ENCODE data around the gene CRIP2. TPM values are rescaled to one million over a fixed set of nuclear protein-coding genes. Genes with fewer than 3 reads are reported as not detected.

Gene CRIP2
- total RNA-seq, 3 donors from 2014 or later (not counting 1 experiment from before 2014, with no cell fraction given), result 1.7 to 4.6 (median 2.0) TPM

DNA sequence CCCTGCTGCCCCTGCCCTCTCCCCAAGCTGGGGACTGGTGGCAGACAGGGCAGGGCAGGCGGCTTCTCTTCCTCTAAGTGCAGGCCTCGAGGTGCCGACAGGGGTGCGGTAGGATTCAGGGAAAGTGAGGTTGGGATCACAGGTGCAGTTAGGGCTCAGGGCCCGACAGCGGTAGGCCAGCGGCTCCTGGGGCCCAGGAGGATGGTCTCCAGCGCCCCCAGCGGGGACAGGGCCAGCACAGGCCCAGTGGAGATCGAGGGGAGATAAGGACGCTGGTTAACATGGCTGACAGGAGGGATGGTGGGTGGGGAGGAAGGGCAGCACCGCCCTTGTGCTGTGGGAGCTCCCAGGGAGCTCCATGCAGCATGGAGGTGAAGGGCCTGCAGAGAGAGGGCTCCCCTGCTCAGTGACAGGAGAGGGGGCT is 11.1 kb downstream of the CRIP2 start:
- peak overlapping the region; percentile 98 for H3K27ac ChIP-seq (ENCODE audit: low read length)
- H3K4me3 ChIP-seq (ENCODE audit: low read length), result peak overlapping the region; percentile 92
- Mint-ChIP-seq H3K36me3 (no peaks in the 10 kb centered on the region), H3K9me3 (no peaks in the 10 kb centered on the region), H3K27ac (peak overlapping the region; percentile 94 to 100), H3K27me3 (ENCODE audit: low read depth in 2 of 2) (no peaks in the 10 kb centered on the region), H3K4me1 (peaks cover 25 to 78% of the 10 kb centered on the region in 2 donors), H3K4me3 (peak overlapping the region; percentile 77)
- 33% methylated on average over 12 of the region's 12 CpGs for WGBS (ENCODE audit: insufficient coverage)
- DNase-seq (peak in 1 of 2 donors; percentile 84), ATAC-seq (no peak)
- H3K27me3 ChIP-seq (ENCODE audit: control insufficient read depth, insufficient read depth, low read length), result no peaks in the 10 kb centered on the region
- intact Hi-C loops (cut with micrococcal nuclease), result no loop called here
- TF ChIP-seq CTCF (IDR thresholded peaks at IDR 0.05), result peak; percentile 24
- no peaks in the 10 kb centered on the region for H3K9me3 ChIP-seq (ENCODE audit: control insufficient read depth, insufficient read depth, low read length)
- peaks cover 6% of the 10 kb centered on the region for H3K36me3 ChIP-seq (ENCODE audit: control insufficient read depth, insufficient read depth, low read length)
- H3K4me1 ChIP-seq (ENCODE audit: control insufficient read depth, insufficient read depth, low read length), result peaks cover 90% of the 10 kb centered on the region

DNA sequence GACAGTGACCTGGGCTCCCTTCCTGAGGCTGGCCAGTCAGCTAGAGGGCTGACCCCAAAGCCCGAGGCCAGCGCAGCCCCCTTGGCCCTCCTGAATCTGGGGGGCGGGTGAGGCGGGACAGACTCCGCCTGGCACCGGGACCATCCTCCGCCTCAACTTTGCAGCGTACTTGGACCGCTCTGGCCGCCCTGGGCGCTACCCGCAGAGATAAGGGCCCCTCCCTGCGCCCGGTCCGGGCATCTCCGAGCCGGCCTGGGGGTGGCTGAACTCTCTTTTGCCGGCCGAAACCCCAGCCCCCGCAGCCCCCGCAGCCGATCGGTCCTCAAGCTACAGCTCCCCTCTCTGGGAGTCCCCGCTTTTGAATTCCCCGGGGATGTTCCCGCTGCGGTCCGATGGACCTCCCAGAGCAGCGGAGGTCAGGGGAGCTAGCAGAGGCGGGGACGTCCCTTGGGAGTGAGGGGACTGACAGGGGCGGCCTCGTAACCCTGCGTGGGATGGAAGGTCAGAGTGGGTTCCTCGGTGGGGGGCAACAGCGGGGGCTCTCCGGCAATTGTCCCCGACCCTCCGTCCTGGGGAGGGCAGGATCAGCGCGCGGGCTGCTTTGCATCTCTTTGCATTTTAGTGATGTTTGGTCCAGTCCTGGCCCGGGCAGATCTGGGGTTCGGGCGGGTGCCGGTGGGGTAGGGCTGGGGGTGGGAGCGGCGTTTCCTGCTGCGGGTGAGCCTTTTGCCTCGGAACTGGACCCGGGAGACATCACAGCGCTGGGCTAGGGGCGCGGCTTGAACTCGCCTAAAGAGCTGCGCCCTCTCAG is 11.7 kb downstream of the CRIP2 start, which contains the start of gene CRIP1:
Gene CRIP1, plus strand, starts transcription at position 724 of the 811 bp plus-strand sequence. CDS start 374 bp downstream, outside the sequence.
- Mint-ChIP-seq H3K9me3 (no peaks in the 10 kb centered on the region), H3K36me3 (no peaks in the 10 kb centered on the region), H3K4me1 (peaks cover 25 to 77% of the 10 kb centered on the region in 2 donors), H3K27ac (peak within 1 kb of the TSS; percentile 94 to 100), H3K27me3 (ENCODE audit: low read depth in 2 of 2) (no peaks in the 10 kb centered on the region), H3K4me3 (peak within 1 kb of the TSS; percentile 91)
- Histone ChIP-seq H3K4me3 (ENCODE audit: low read length) (peak within 1 kb of the TSS; percentile 92), H3K27me3 (ENCODE audit: control insufficient read depth, insufficient read depth, low read length) (no peaks in the 10 kb centered on the region), H3K27ac (ENCODE audit: low read length) (peak within 1 kb of the TSS; percentile 98), H3K36me3 (ENCODE audit: control insufficient read depth, insufficient read depth, low read length) (peaks cover 6% of the 10 kb centered on the region), H3K4me1 (ENCODE audit: control insufficient read depth, insufficient read depth, low read length) (peaks cover 84% of the 10 kb centered on the region), H3K9me3 (ENCODE audit: control insufficient read depth, insufficient read depth, low read length) (no peaks in the 10 kb centered on the region)
- DNase-seq, result peak in 1 of 2 donors; percentile 61
- 11% methylated on average over 56 of the region's 56 CpGs for WGBS (ENCODE audit: insufficient coverage)
- no peak for TF ChIP-seq CTCF (IDR thresholded peaks at IDR 0.05)
- ATAC-seq, result no peak
- intact Hi-C loops (cut with micrococcal nuclease), result no loop called here

- no peaks in the 10 kb centered on the region for H3K9me3 ChIP-seq (ENCODE audit: control insufficient read depth, insufficient read depth, low read length)
- intact Hi-C loops (cut with micrococcal nuclease), result no loop called here
- Mint-ChIP-seq H3K9me3 (no peaks in the 10 kb centered on the region), H3K27me3 (ENCODE audit: low read depth in 2 of 2) (no peaks in the 10 kb centered on the region), H3K4me1 (peaks cover 28 to 77% of the 10 kb centered on the region in 2 donors), H3K36me3 (no peaks in the 10 kb centered on the region), H3K27ac (peak overlapping the region; percentile 94 to 100), H3K4me3 (peak overlapping the region; percentile 91)
- no peak for ATAC-seq
- no peaks in the 10 kb centered on the region for H3K27me3 ChIP-seq (ENCODE audit: control insufficient read depth, insufficient read depth, low read length)
- DNase-seq, result peak in 1 of 2 donors; percentile 71
- H3K36me3 ChIP-seq (ENCODE audit: control insufficient read depth, insufficient read depth, low read length), result peaks cover 6% of the 10 kb centered on the region
- peak overlapping the region; percentile 92 for H3K4me3 ChIP-seq (ENCODE audit: low read length)
- WGBS (ENCODE audit: insufficient coverage), result under 1% methylated on average over 45 of the region's 45 CpGs
- TF ChIP-seq CTCF (IDR thresholded peaks at IDR 0.05), result no peak
- H3K4me1 ChIP-seq (ENCODE audit: control insufficient read depth, insufficient read depth, low read length), result peaks cover 84% of the 10 kb centered on the region
- H3K27ac ChIP-seq (ENCODE audit: low read length), result peak overlapping the region; percentile 98
These were observed 12.4 kb downstream of the CRIP2 start for GRCh38 chr14:105486974-105487448.

All from natural killer cell (primary cell).